Neural cell (in vitro differentiated cells): Measurements from ENCODE around the gene GOLGA6A.

Experiments used
- CTCF ChIP-seq: fragments of 450-650 bp; IDR thresholded peaks from 2 replicates; pipeline ENCODE4 v1.5.1; 2014; ENCODE audit warnings: antibody characterized with exemption, mild to moderate bottlenecking, moderate library complexity; ENCODE audit not compliant: poor library complexity, severe bottlenecking
- POLR2AphosphoS5 ChIP-seq: IDR thresholded peaks from 2 replicates; pipeline ENCODE4 v1.6.1; 2012
- RAD21 ChIP-seq: fragments of 450-650 bp; conservative IDR thresholded peaks from 2 replicates; pipeline ENCODE4 v1.6.1; 2014; ENCODE audit warnings: antibody characterized with exemption, mild to moderate bottlenecking, moderate library complexity

GRCh38 chr15:74053941-74054529, 28.3 kb downstream of the GOLGA6A start:
- TF ChIP-seq RAD21 (peak; percentile 72), CTCF (peak; percentile 64), POLR2AphosphoS5 (no peak)
